H1 (cell line): ENCODE measurements around the gene ANAPC5. TPM values are rescaled to one million over a fixed set of nuclear protein-coding genes. Genes with fewer than 3 reads are reported as not detected.
"Not testable (repeated sequence)": the region's sequence is repeated elsewhere in the genome, so short reads cannot be mapped to it uniquely, and the experiment has no call there.

Experiments
- CTCF ChIA-PET: fragments of 300-600 bp; sonication (Branson Sonifier 250); formaldehyde crosslinking; loops from one replicate; lab custom pipeline; 2021; ENCODE audit not compliant: partially characterized antibody; lab: Charles Lee
- POLR2A ChIA-PET: fragments of 300-600 bp; sonication (Branson Sonifier 250); formaldehyde crosslinking; loops from one replicate; lab custom pipeline; 2021; ENCODE audit warnings: inconsistent platforms; ENCODE audit not compliant: partially characterized antibody; lab: Charles Lee
- DNase-seq, 2 experiments: peaks; one replicate each; pipeline versions ENCODE4 v3.0.0 to v3.0.0-alpha.2; 2010 to 2022; ENCODE audit warnings: low spot score in 2 of 2, low read depth in 1 of 2, mixed read lengths in 1 of 2
- FAIRE-seq: peaks from 2 replicates; lab custom pipeline; 2011; peaks lifted over from hg19 to GRCh38; lab: Jason Lieb, UNC
- H2AFZ ChIP-seq: 2 replicates; pipeline ENCODE4 v1.8.1; 2012; ENCODE audit warnings: low read length, inconsistent platforms
- H2AK5ac ChIP-seq: 2 replicates; pipeline ENCODE4 v1.6.1; 2013; ENCODE audit warnings: low read depth, low read length
- H2BK120ac ChIP-seq: replicated peaks from 2 replicates; pipeline ENCODE3; 2013; ENCODE audit warnings: low read depth, low read length, inconsistent platforms
- H2BK12ac ChIP-seq: 2 replicates; pipeline ENCODE4 v1.6.1; 2013; ENCODE audit warnings: low read depth, low read length
- H2BK15ac ChIP-seq: 2 replicates; pipeline ENCODE4 v1.6.1; 2013; ENCODE audit warnings: low read length
- H2BK20ac ChIP-seq: 2 replicates; pipeline ENCODE4 v1.6.1; 2013; ENCODE audit warnings: low read length
- H2BK5ac ChIP-seq: 2 replicates; pipeline ENCODE4 v1.6.1; 2013; ENCODE audit warnings: low read depth, low read length
- H3K14ac ChIP-seq: 2 replicates; pipeline ENCODE4 v1.6.1; 2013; ENCODE audit warnings: inconsistent platforms; ENCODE audit not compliant: insufficient read length
- H3K18ac ChIP-seq: 2 replicates; pipeline ENCODE4 v1.6.1; 2013; ENCODE audit warnings: low read length; ENCODE audit errors: extremely low read depth
- H3K23ac ChIP-seq: 2 replicates; pipeline ENCODE4 v1.6.1; 2013; ENCODE audit warnings: inconsistent platforms; ENCODE audit not compliant: insufficient read length
- H3K23me2 ChIP-seq: 2 replicates; pipeline ENCODE4 v1.6.1; 2013; ENCODE audit warnings: low read depth, low read length
- H3K27ac ChIP-seq: 2 replicates; pipeline ENCODE4 v1.6.1; 2011; ENCODE audit warnings: low read depth, low read length, inconsistent platforms
- H3K27me3 ChIP-seq, 4 experiments: replicated peaks in 1 of 4; 1 replicate in 1 of 4; 2 replicates in 3 of 4; pipeline versions ENCODE4 v1.6.1 to v1.8.1; 2011 to 2013; ENCODE audit warnings: low read length in 3 of 4, mild to moderate bottlenecking in 3 of 4, inconsistent platforms in 2 of 4, mixed read lengths in 2 of 4, moderate library complexity in 1 of 4; ENCODE audit not compliant: control insufficient read depth in 3 of 4, insufficient read depth in 3 of 4; ENCODE audit errors: extremely low read depth in 1 of 4
- H3K36me3 ChIP-seq, 4 experiments: 2 replicates each; pipeline versions ENCODE4 v1.6.1 to v1.8.1; 2011 to 2013; ENCODE audit warnings: mild to moderate bottlenecking in 4 of 4, low read length in 3 of 4, moderate library complexity in 2 of 4, control low read depth in 1 of 4, inconsistent platforms in 1 of 4; ENCODE audit not compliant: insufficient read depth in 4 of 4, control insufficient read depth in 2 of 4
- H3K4ac ChIP-seq: replicated peaks from 2 replicates; pipeline ENCODE3; 2013; ENCODE audit warnings: low read length, low read depth, mixed read lengths, inconsistent platforms; ENCODE audit not compliant: insufficient read length
- H3K4me1 ChIP-seq, 4 experiments: replicated peaks in 1 of 4; 1 replicate in 1 of 4; 2 replicates in 3 of 4; pipeline versions ENCODE4 v1.6.1 to v1.8.1; 2011 to 2013; ENCODE audit warnings: low read length in 3 of 4, inconsistent platforms in 2 of 4, mixed read lengths in 1 of 4; ENCODE audit not compliant: insufficient read depth in 4 of 4, control insufficient read depth in 3 of 4
- H3K4me2 ChIP-seq, 2 experiments: 2 replicates each; pipeline versions ENCODE4 v1.6.1 to v1.8.1; 2011 to 2013; ENCODE audit warnings: low read depth in 2 of 2, low read length in 2 of 2, control low read depth in 1 of 2, inconsistent platforms in 1 of 2, mild to moderate bottlenecking in 1 of 2; ENCODE audit not compliant: insufficient read depth in 1 of 2
- H3K4me3 ChIP-seq, 4 experiments: fragments of 200-600, 300-600 bp in 1 of 4; sonication (generic), shearing (Covaris generic), sonication (Bioruptor Twin) in 1 of 4; 2 replicates each; pipeline versions ENCODE4 v1.5.1 to v1.8.1; 2011 to 2016; ENCODE audit warnings: low read length in 4 of 4, low read depth in 3 of 4, control low read depth in 2 of 4, inconsistent platforms in 2 of 4, mild to moderate bottlenecking in 2 of 4, mixed read lengths in 1 of 4, moderate library complexity in 1 of 4; ENCODE audit not compliant: insufficient read depth in 2 of 4; ENCODE audit errors: extremely low read depth in 1 of 4
- H3K56ac ChIP-seq: replicated peaks from 2 replicates; pipeline ENCODE3; 2013; ENCODE audit warnings: low read depth, mild to moderate bottlenecking, mixed read lengths, low read length, inconsistent platforms; ENCODE audit not compliant: insufficient read length
- H3K79me1 ChIP-seq: 2 replicates; pipeline ENCODE4 v1.6.1; 2013; ENCODE audit warnings: low read depth, low read length, control low read depth
- H3K79me2 ChIP-seq, 2 experiments: 2 replicates each; pipeline versions ENCODE4 v1.6.1 to v1.8.1; 2012 to 2013; ENCODE audit warnings: low read length in 2 of 2, mild to moderate bottlenecking in 2 of 2, inconsistent platforms in 1 of 2; ENCODE audit not compliant: insufficient read depth in 2 of 2, control insufficient read depth in 1 of 2
- H3K9ac ChIP-seq, 4 experiments: replicated peaks in 1 of 4; 1 replicate in 1 of 4; 2 replicates in 3 of 4; pipeline versions ENCODE4 v1.6.1 to v1.8.1; 2011 to 2013; ENCODE audit warnings: low read depth in 3 of 4, low read length in 3 of 4, control low read depth in 2 of 4, mild to moderate bottlenecking in 2 of 4, moderate library complexity in 2 of 4, inconsistent platforms in 1 of 4; ENCODE audit errors: extremely low read depth in 1 of 4
- H3K9me3 ChIP-seq, 2 experiments: 2 replicates each; pipeline versions ENCODE4 v1.6.1 to v1.8.1; 2012 to 2013; ENCODE audit warnings: mild to moderate bottlenecking in 2 of 2, moderate library complexity in 2 of 2, control low read depth in 1 of 2, inconsistent platforms in 1 of 2, low read depth in 1 of 2, low read length in 1 of 2, mixed read lengths in 1 of 2; ENCODE audit not compliant: insufficient read depth in 2 of 2
- H4K20me1 ChIP-seq, 2 experiments: replicated peaks in 1 of 2; 2 replicates each; pipeline versions ENCODE3 to v1.8.1; 2011 to 2013; ENCODE audit warnings: inconsistent platforms in 2 of 2, low read length in 2 of 2, mild to moderate bottlenecking in 1 of 2; ENCODE audit not compliant: insufficient read depth in 2 of 2, control insufficient read depth in 1 of 2
- H4K5ac ChIP-seq: 2 replicates; pipeline ENCODE4 v1.6.1; 2013; ENCODE audit warnings: low read length, low read depth, mixed read lengths, inconsistent platforms; ENCODE audit not compliant: insufficient read length
- H4K8ac ChIP-seq: 2 replicates; pipeline ENCODE4 v1.8.0; 2013; ENCODE audit warnings: mild to moderate bottlenecking, moderate library complexity, low read length, inconsistent platforms; ENCODE audit not compliant: insufficient read depth; ENCODE audit errors: extremely low read depth
- H4K91ac ChIP-seq: replicated peaks from 2 replicates; pipeline ENCODE3; 2013; ENCODE audit warnings: low read length, mixed read lengths, inconsistent platforms; ENCODE audit not compliant: insufficient read length
- WGBS, 2 experiments: shearing (Covaris generic) in 1 of 2; methylation state at CpG; one replicate each; pipeline versions ENCODE4 v1.1.6 to v1.1.7; 2013 to 2015; ENCODE audit warnings: low lambda C conversion rate in 2 of 2, mixed read lengths in 2 of 2, inconsistent platforms in 1 of 2, low coverage in 1 of 2, missing lambda C conversion rate in 1 of 2; ENCODE audit not compliant: insufficient replicate concordance in 2 of 2, insufficient coverage in 1 of 2, insufficient read length in 1 of 2; ENCODE audit errors: extremely low coverage in 1 of 2, missing lambda C conversion rate in 1 of 2; 5-methylcytosine and 5-hydroxymethylcytosine counted together
- polyA plus RNA-seq, 7 experiments: library from polyadenylated mRNA; depleted of rRNA in 3 of 7; stranded (reverse) in 5 of 7; unstranded in 2 of 7; fragments of >200 nt in 5 of 7; fragments of 200-250 nt in 2 of 7; gene quantifications; 1 replicate in 5 of 7; 2 replicates in 1 of 7; 4 replicates in 1 of 7; pipeline versions ENCODE4 v1.2.1 to v1.2.3, GENCODE V29; 2011 to 2013; ENCODE audit warnings: missing spikeins in 2 of 7, mixed read lengths in 2 of 7
- total RNA-seq: library from RNA; stranded (reverse); fragmentation: NEBNext Ultra II Directional; extraction: Animal tissue kit (Norgen Biotek cat#: 25700); gene quantifications from 2 replicates; pipeline ENCODE4 v1.2.1, GENCODE V29; 2021

The ANAPC5 gene
- total and polyA plus RNA-seq, 2 of the 8 experiments (the other 6 are each of a cell fraction or from before 2014, with no cell fraction given) = 103 to 127 TPM

- not testable (repeated sequence) for H2BK15ac ChIP-seq
- CTCF ChIA-PET = interaction anchor here (1.2 to 2.3 kb wide), 2 partner anchors 8 to 22 kb away, joined by 3 to 6 read pairs; partner anchors contain the start of gene ANAPC5
Observed at GRCh38 chr12:121374336-121374735, 22.1 kb upstream of the ANAPC5 start.

More at GRCh38 chr12:121374336-121374735, 22.1 kb upstream of the ANAPC5 start:
- not testable (repeated sequence) for H3K4me3 ChIP-seq, H3K23ac ChIP-seq, H3K4me1 ChIP-seq, H3K9ac ChIP-seq, H4K20me1 ChIP-seq, H3K4me2 ChIP-seq, H2AK5ac ChIP-seq, H4K8ac ChIP-seq, H3K79me2 ChIP-seq, H3K36me3 ChIP-seq, H3K18ac ChIP-seq, H3K27ac ChIP-seq, H2BK12ac ChIP-seq, H4K5ac ChIP-seq, DNase-seq, H2BK5ac ChIP-seq, H3K4ac ChIP-seq, H3K79me1 ChIP-seq, H3K56ac ChIP-seq, H2AFZ ChIP-seq, H4K91ac ChIP-seq, H3K14ac ChIP-seq, H3K9me3 ChIP-seq, H3K27me3 ChIP-seq, FAIRE-seq, H2BK120ac ChIP-seq, H2BK20ac ChIP-seq, H3K23me2 ChIP-seq
- POLR2A ChIA-PET = interaction anchor here (1.1 kb wide), 1 partner anchor 22 kb away, joined by 4 read pairs; the partner anchor contains the start of gene ANAPC5
- WGBS, 2 experiments = 90% methylated on average over 2 of the region's 23 CpGs; no CpG with 5 or more reads in 1 of the 2 experiments
